Activated naive CD4-positive, alpha-beta T cell treated with anti-CD3 and anti-CD28 coated beads, Interleukin-2, amount 50 U/mL, for 24 hours (primary cell): ENCODE data around the gene CCL22.
"Not testable (repeated sequence)": the region's sequence is repeated elsewhere in the genome, so short reads cannot be mapped to it uniquely, and the experiment has no call there.

Experiments
- H3K27ac Mint-ChIP-seq: one replicate; pipeline ENCODE4 v1.8.0; 2021; ENCODE audit warnings: mild to moderate bottlenecking, mixed read lengths
- H3K27me3 Mint-ChIP-seq: one replicate; pipeline ENCODE4 v1.8.0; 2021; ENCODE audit warnings: mixed read lengths
- H3K36me3 Mint-ChIP-seq: one replicate; pipeline ENCODE4 v1.8.0; 2021; ENCODE audit warnings: mixed read lengths
- H3K4me1 Mint-ChIP-seq: one replicate; pipeline ENCODE4 v1.8.0; 2021; ENCODE audit warnings: mixed read lengths
- H3K4me3 Mint-ChIP-seq: one replicate; pipeline ENCODE4 v1.8.0; 2021; ENCODE audit warnings: mild to moderate bottlenecking, mixed read lengths
- H3K9me3 Mint-ChIP-seq: one replicate; pipeline ENCODE4 v1.8.0; 2021; ENCODE audit warnings: mixed read lengths

CCL22 gene

GRCh38 chr16:57391708-57392107 lies 33.1 kb downstream of the CCL22 start:
- H3K9me3 Mint-ChIP-seq = no peaks in the 10 kb centered on the region
- H3K4me3 Mint-ChIP-seq = no peak overlapping the region
- H3K36me3 Mint-ChIP-seq = no peaks in the 10 kb centered on the region
- no peak overlapping the region for H3K27ac Mint-ChIP-seq
- H3K4me1 Mint-ChIP-seq = no peaks in the 10 kb centered on the region
- no peaks in the 10 kb centered on the region for H3K27me3 Mint-ChIP-seq

GRCh38 chr16:57392694-57393093 lies 34.1 kb downstream of the CCL22 start:
- Mint-ChIP-seq H3K4me1 (no peaks in the 10 kb centered on the region), H3K27ac (no peak overlapping the region), H3K27me3 (no peaks in the 10 kb centered on the region), H3K36me3 (no peaks in the 10 kb centered on the region), H3K4me3 (no peak overlapping the region), H3K9me3 (no peaks in the 10 kb centered on the region)

- Mint-ChIP-seq H3K36me3 (no peaks in the 10 kb centered on the region), H3K4me3 (no peak overlapping the region), H3K27ac (no peak overlapping the region), H3K4me1 (no peaks in the 10 kb centered on the region), H3K9me3 (no peaks in the 10 kb centered on the region), H3K27me3 (no peaks in the 10 kb centered on the region)
Observed at GRCh38 chr16:57394444-57394843, 35.9 kb downstream of the CCL22 start.

- Mint-ChIP-seq H3K9me3 (no peaks in the 10 kb centered on the region), H3K36me3 (no peaks in the 10 kb centered on the region), H3K27ac (no peak overlapping the region), H3K4me3 (no peak overlapping the region), H3K4me1 (no peaks in the 10 kb centered on the region), H3K27me3 (no peaks in the 10 kb centered on the region)
Observed at GRCh38 chr16:57395026-57395425, 36.4 kb downstream of the CCL22 start.

GRCh38 chr16:57396786-57397185 lies 38.2 kb downstream of the CCL22 start:
- Mint-ChIP-seq H3K27me3 (no peaks in the 10 kb centered on the region), H3K27ac (no peak overlapping the region), H3K36me3 (no peaks in the 10 kb centered on the region), H3K4me1 (no peaks in the 10 kb centered on the region), H3K4me3 (no peak overlapping the region), H3K9me3 (no peaks in the 10 kb centered on the region)

GRCh38 chr16:57397493-57397892 lies 38.9 kb downstream of the CCL22 start:
- not testable (repeated sequence) for H3K4me1 Mint-ChIP-seq, H3K36me3 Mint-ChIP-seq, H3K4me3 Mint-ChIP-seq, H3K27me3 Mint-ChIP-seq, H3K9me3 Mint-ChIP-seq, H3K27ac Mint-ChIP-seq

GRCh38 chr16:57401943-57402640 lies 43.5 kb downstream of the CCL22 start:
- Mint-ChIP-seq H3K4me1 (no peaks in the 10 kb centered on the region), H3K36me3 (no peaks in the 10 kb centered on the region), H3K27me3 (no peaks in the 10 kb centered on the region), H3K9me3 (no peaks in the 10 kb centered on the region), H3K27ac (no peak overlapping the region), H3K4me3 (no peak overlapping the region)

- Mint-ChIP-seq H3K27ac (peak within 1 kb of the TSS; percentile 8), H3K9me3 (no peaks in the 10 kb centered on the region), H3K4me1 (no peaks in the 10 kb centered on the region), H3K27me3 (no peaks in the 10 kb centered on the region), H3K4me3 (no peak within 1 kb of the TSS), H3K36me3 (no peaks in the 10 kb centered on the region)
Observed at GRCh38 chr16:57403965-57404817, 45.6 kb downstream of the CCL22 start, which contains the start of gene CCL17. Gene CCL17 (plus strand): TSS chr16:57404767. CDS start chr16:57413933, 9,166 bp downstream.

GRCh38 chr16:57405097-57405496 lies 46.5 kb downstream of the CCL22 start:
- no peaks in the 10 kb centered on the region for H3K27me3 Mint-ChIP-seq
- no peaks in the 10 kb centered on the region for H3K4me1 Mint-ChIP-seq
- H3K4me3 Mint-ChIP-seq = no peak overlapping the region
- H3K27ac Mint-ChIP-seq = no peak overlapping the region
- H3K36me3 Mint-ChIP-seq = no peaks in the 10 kb centered on the region
- no peaks in the 10 kb centered on the region for H3K9me3 Mint-ChIP-seq

GRCh38 chr16:57406881-57407280 lies 48.3 kb downstream of the CCL22 start:
- no peak overlapping the region for H3K27ac Mint-ChIP-seq
- H3K4me3 Mint-ChIP-seq = no peak overlapping the region
- H3K27me3 Mint-ChIP-seq = no peaks in the 10 kb centered on the region
- no peaks in the 10 kb centered on the region for H3K36me3 Mint-ChIP-seq
- no peaks in the 10 kb centered on the region for H3K4me1 Mint-ChIP-seq
- H3K9me3 Mint-ChIP-seq = no peaks in the 10 kb centered on the region

GRCh38 chr16:57407521-57408353 lies 49.2 kb downstream of the CCL22 start:
- H3K4me1 Mint-ChIP-seq = no peaks in the 10 kb centered on the region

GRCh38 chr16:57409065-57409464 lies 50.5 kb downstream of the CCL22 start:
- H3K4me1 Mint-ChIP-seq = no peaks in the 10 kb centered on the region

More at GRCh38 chr16:57407521-57408353, 49.2 kb downstream of the CCL22 start:
- Mint-ChIP-seq H3K27me3 (no peaks in the 10 kb centered on the region), H3K4me3 (no peak overlapping the region), H3K27ac (no peak overlapping the region), H3K36me3 (no peaks in the 10 kb centered on the region), H3K9me3 (no peaks in the 10 kb centered on the region)

GRCh38 chr16:57409870-57410587 lies 51.4 kb downstream of the CCL22 start:
- Mint-ChIP-seq H3K27me3 (no peaks in the 10 kb centered on the region), H3K36me3 (no peaks in the 10 kb centered on the region), H3K4me3 (no peak overlapping the region), H3K4me1 (no peaks in the 10 kb centered on the region), H3K9me3 (no peaks in the 10 kb centered on the region), H3K27ac (no peak overlapping the region)

More at GRCh38 chr16:57409065-57409464, 50.5 kb downstream of the CCL22 start:
- Mint-ChIP-seq H3K27ac (no peak overlapping the region), H3K4me3 (no peak overlapping the region), H3K9me3 (no peaks in the 10 kb centered on the region), H3K27me3 (no peaks in the 10 kb centered on the region), H3K36me3 (no peaks in the 10 kb centered on the region)

GRCh38 chr16:57411362-57411976 lies 52.9 kb downstream of the CCL22 start:
- no peaks in the 10 kb centered on the region for H3K27me3 Mint-ChIP-seq
- H3K36me3 Mint-ChIP-seq = no peaks in the 10 kb centered on the region
- H3K9me3 Mint-ChIP-seq = no peaks in the 10 kb centered on the region
- no peaks in the 10 kb centered on the region for H3K4me1 Mint-ChIP-seq
- H3K27ac Mint-ChIP-seq = no peak overlapping the region
- H3K4me3 Mint-ChIP-seq = no peak overlapping the region

GRCh38 chr16:57412584-57412983 lies 54.0 kb downstream of the CCL22 start:
- Mint-ChIP-seq H3K9me3 (no peaks in the 10 kb centered on the region), H3K27ac (no peak overlapping the region), H3K4me1 (peaks cover 6% of the 10 kb centered on the region), H3K36me3 (no peaks in the 10 kb centered on the region), H3K4me3 (no peak overlapping the region), H3K27me3 (no peaks in the 10 kb centered on the region)
